Ovary (tissue), 3 donors: ENCODE results near the gene TPM4.

ENCODE experiments used
- EP300 ChIP-seq: sonication (generic); formaldehyde crosslinking; IDR thresholded peaks from one replicate; pipeline ENCODE4 v1.6.1; 2017; ENCODE audit warnings: antibody characterized with exemption
- TF ChIP-seq, protein P1 (sequence below), 3 donors: fragments of 450-650 bp in 2 of 3; fragments of 200-600 bp in 1 of 3; IDR thresholded peaks; one replicate each; pipeline versions ENCODE4 v1.5.1 to v1.8.0; 2016 to 2022; ENCODE audit warnings: antibody characterized with exemption in 3 of 3, mild to moderate bottlenecking in 1 of 3
- donor health status: DM: no; HTN: no; CAD: no.

- TF ChIP-seq, protein P1, sequence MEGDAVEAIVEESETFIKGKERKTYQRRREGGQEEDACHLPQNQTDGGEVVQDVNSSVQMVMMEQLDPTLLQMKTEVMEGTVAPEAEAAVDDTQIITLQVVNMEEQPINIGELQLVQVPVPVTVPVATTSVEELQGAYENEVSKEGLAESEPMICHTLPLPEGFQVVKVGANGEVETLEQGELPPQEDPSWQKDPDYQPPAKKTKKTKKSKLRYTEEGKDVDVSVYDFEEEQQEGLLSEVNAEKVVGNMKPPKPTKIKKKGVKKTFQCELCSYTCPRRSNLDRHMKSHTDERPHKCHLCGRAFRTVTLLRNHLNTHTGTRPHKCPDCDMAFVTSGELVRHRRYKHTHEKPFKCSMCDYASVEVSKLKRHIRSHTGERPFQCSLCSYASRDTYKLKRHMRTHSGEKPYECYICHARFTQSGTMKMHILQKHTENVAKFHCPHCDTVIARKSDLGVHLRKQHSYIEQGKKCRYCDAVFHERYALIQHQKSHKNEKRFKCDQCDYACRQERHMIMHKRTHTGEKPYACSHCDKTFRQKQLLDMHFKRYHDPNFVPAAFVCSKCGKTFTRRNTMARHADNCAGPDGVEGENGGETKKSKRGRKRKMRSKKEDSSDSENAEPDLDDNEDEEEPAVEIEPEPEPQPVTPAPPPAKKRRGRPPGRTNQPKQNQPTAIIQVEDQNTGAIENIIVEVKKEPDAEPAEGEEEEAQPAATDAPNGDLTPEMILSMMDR (IDR thresholded peaks at IDR 0.05): no peak
- TF ChIP-seq EP300: no peak
Observed at GRCh38 chr19:16069813-16070365, 6.4 kb upstream of the TPM4 start.
